Fibroblast of upper back skin (primary cell): Measurements from ENCODE around the gene TRIM38.
"Not testable (repeated sequence)": the region's sequence is repeated elsewhere in the genome, so short reads cannot be mapped to it uniquely, and the experiment has no call there.

Experiments
- DNase-seq: peaks from one replicate; pipeline ENCODE4 v3.0.0-alpha.2; 2013

The TRIM38 gene

GRCh38 chr6:25962149-25963127 lies at the start of gene TRIM38:
TRIM38 (plus strand) TSS chr6:25962802; CDS start chr6:25966523, 3,721 bp downstream.
- DNase-seq = peak; percentile 86

GRCh38 chr6:25913741-25914140 lies 48.9 kb upstream of the TRIM38 start:
- DNase-seq = no peak

GRCh38 chr6:25916330-25916729 lies 46.3 kb upstream of the TRIM38 start:
- DNase-seq = no peak

- DNase-seq = no peak
Measured at GRCh38 chr6:25916789-25917490, 45.7 kb upstream of the TRIM38 start.

GRCh38 chr6:25918083-25918683 lies 44.4 kb upstream of the TRIM38 start:
- DNase-seq = no peak

- no peak for DNase-seq
Measured at GRCh38 chr6:25919657-25920056, 42.9 kb upstream of the TRIM38 start.

GRCh38 chr6:25921525-25922203 lies 40.9 kb upstream of the TRIM38 start:
- no peak for DNase-seq

- DNase-seq = peak; percentile 69
Measured at GRCh38 chr6:25922301-25922700, 40.3 kb upstream of the TRIM38 start.

GRCh38 chr6:25925876-25926275 lies 36.7 kb upstream of the TRIM38 start:
- DNase-seq = no peak

GRCh38 chr6:25927178-25927577 lies 35.4 kb upstream of the TRIM38 start:
- DNase-seq = no peak

GRCh38 chr6:25927756-25928216 lies 34.8 kb upstream of the TRIM38 start:
- peak; percentile 34 for DNase-seq

GRCh38 chr6:25928562-25929324 lies 33.9 kb upstream of the TRIM38 start:
- DNase-seq = no peak

GRCh38 chr6:25929785-25930184 lies 32.8 kb upstream of the TRIM38 start:
- DNase-seq = not testable (repeated sequence)

GRCh38 chr6:25930532-25931410 lies 31.8 kb upstream of the TRIM38 start, which contains the start of gene SLC17A2:
SLC17A2 (minus strand) TSS chr6:25930691; CDS start chr6:25925796, 4,895 bp downstream.
- DNase-seq = no peak

GRCh38 chr6:25931411-25931709 lies 31.2 kb upstream of the TRIM38 start:
- DNase-seq = no peak

- peak; percentile 2 for DNase-seq
Measured at GRCh38 chr6:25934156-25934555, 28.4 kb upstream of the TRIM38 start.

GRCh38 chr6:25934735-25935313 lies 27.8 kb upstream of the TRIM38 start:
- peak; percentile 17 for DNase-seq

- no peak for DNase-seq
Measured at GRCh38 chr6:25935953-25936352, 26.6 kb upstream of the TRIM38 start.

- no peak for DNase-seq
Measured at GRCh38 chr6:25939593-25939992, 23.0 kb upstream of the TRIM38 start.

GRCh38 chr6:25942561-25943147 lies 19.9 kb upstream of the TRIM38 start:
- DNase-seq = peak; percentile 55
